Endodermal cell (in vitro differentiated cells): ENCODE results near the gene DNASE1L1. TPM values are rescaled to one million over a fixed set of nuclear protein-coding genes. Genes with fewer than 3 reads are reported as not detected.

Source experiments
- DNase-seq: peaks from one replicate; pipeline ENCODE4 v3.0.0-alpha.2; 2017
- H3K27ac ChIP-seq: 2 replicates; pipeline ENCODE4 v1.5.1; 2013; ENCODE audit warnings: mild to moderate bottlenecking, low read depth, low read length, moderate library complexity
- H3K27me3 ChIP-seq: 2 replicates; pipeline ENCODE4 v1.6.1; 2013; ENCODE audit warnings: mild to moderate bottlenecking, low read length, moderate library complexity; ENCODE audit not compliant: insufficient read depth, control insufficient read depth, poor library complexity, severe bottlenecking
- H3K36me3 ChIP-seq: 2 replicates; pipeline ENCODE4 v1.7.0; 2013; ENCODE audit warnings: mild to moderate bottlenecking, low read length, moderate library complexity; ENCODE audit not compliant: control insufficient read depth, insufficient read depth
- H3K4me1 ChIP-seq: one replicate; pipeline ENCODE4 v1.7.0; 2013; ENCODE audit warnings: low read length; ENCODE audit not compliant: control insufficient read depth, insufficient read depth
- H3K4me3 ChIP-seq: 2 replicates; pipeline ENCODE4 v1.5.1; 2013; ENCODE audit warnings: mild to moderate bottlenecking, low read length, moderate library complexity
- H3K9ac ChIP-seq: 2 replicates; pipeline ENCODE4 v1.6.1; 2013; ENCODE audit warnings: mild to moderate bottlenecking, low read length, moderate library complexity; ENCODE audit not compliant: poor library complexity, severe bottlenecking; ENCODE audit errors: extremely low read depth
- H3K9me3 ChIP-seq: 2 replicates; pipeline ENCODE4 v1.6.1; 2013; ENCODE audit warnings: mild to moderate bottlenecking, low read length, moderate library complexity; ENCODE audit not compliant: control insufficient read depth
- H3K27ac Mint-ChIP-seq: 2 replicates; pipeline ENCODE4 v1.8.0; 2020; ENCODE audit warnings: mixed read lengths
- H3K27me3 Mint-ChIP-seq: 2 replicates; pipeline ENCODE4 v1.8.0; 2021; ENCODE audit warnings: mild to moderate bottlenecking, mixed read lengths; ENCODE audit not compliant: insufficient read depth
- H3K36me3 Mint-ChIP-seq: 2 replicates; pipeline ENCODE4 v1.8.0; 2020; ENCODE audit warnings: low read depth, mixed read lengths
- H3K4me1 Mint-ChIP-seq: 2 replicates; pipeline ENCODE4 v1.8.0; 2020; ENCODE audit warnings: mixed read lengths
- H3K4me3 Mint-ChIP-seq: 2 replicates; pipeline ENCODE4 v1.8.0; 2020; ENCODE audit warnings: mild to moderate bottlenecking, moderate library complexity, mixed read lengths
- H3K9me3 Mint-ChIP-seq: 2 replicates; pipeline ENCODE4 v1.8.0; 2020; ENCODE audit warnings: mild to moderate bottlenecking, mixed read lengths
- CTCF ChIP-seq: fragments of 200-600 bp; sonication (generic); conservative IDR thresholded peaks from 2 replicates; pipeline ENCODE4 v1.5.0; 2021; ENCODE audit warnings: antibody characterized with exemption, mild to moderate bottlenecking
- WGBS, 2 experiments: methylation state at CpG; one replicate each; pipeline versions ENCODE4 v1.1.5 to v1.1.7; 2013; ENCODE audit warnings: missing lambda C conversion rate in 2 of 2, mixed read lengths in 1 of 2; ENCODE audit not compliant: insufficient coverage in 1 of 2, insufficient read length in 1 of 2; 5-methylcytosine and 5-hydroxymethylcytosine counted together
- total RNA-seq, 2 donors: library from RNA; stranded (reverse); fragmentation: NEBNext Ultra II Directional in 1 of 2; extraction: Animal tissue kit (Norgen Biotek cat#: 25700) in 1 of 2; gene quantifications; 2 replicates in 1 of 2; 3 replicates in 1 of 2; pipeline ENCODE4 v1.2.1, GENCODE V29; 2021

The DNASE1L1 gene
- total RNA-seq, 2 donors from 2014 or later, result 13.8 to 17.0 TPM

DNA sequence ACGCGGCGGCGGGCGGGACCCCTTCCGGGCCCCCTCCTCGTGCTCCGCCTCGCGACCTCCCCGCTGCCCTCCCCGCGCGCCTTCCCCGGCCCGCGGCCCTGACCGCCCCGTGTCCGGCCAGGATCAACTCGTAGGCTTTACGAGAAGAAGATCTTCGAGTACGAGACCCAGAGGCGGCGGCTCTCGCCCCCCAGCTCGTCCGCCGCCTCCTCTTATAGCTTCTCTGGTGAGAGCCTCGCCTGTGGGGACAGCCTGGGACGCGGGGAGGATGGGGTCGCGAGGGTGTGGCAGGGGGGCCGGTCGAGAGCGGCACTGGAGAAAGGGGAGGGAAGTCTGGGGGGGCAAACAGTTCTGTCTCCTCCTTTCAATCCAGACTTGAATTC is 29.5 kb downstream of the DNASE1L1 start:
- H3K4me3 Mint-ChIP-seq, result peak overlapping the region; percentile 73
- H3K9ac ChIP-seq, result peak overlapping the region; percentile 85
- peaks cover 10% of the 10 kb centered on the region for H3K27me3 Mint-ChIP-seq
- H3K9me3 Mint-ChIP-seq, result peaks cover 60% of the 10 kb centered on the region
- peak overlapping the region; percentile 86 for H3K4me3 ChIP-seq
- peaks cover 7% of the 10 kb centered on the region for H3K4me1 Mint-ChIP-seq
- peaks cover 8% of the 10 kb centered on the region for H3K36me3 Mint-ChIP-seq
- no peak for DNase-seq
- H3K27ac Mint-ChIP-seq, result peak overlapping the region; percentile 90
- H3K4me1 ChIP-seq, result no peaks in the 10 kb centered on the region
- 0% methylated on average over 37 of the region's 38 CpGs; no CpG with 5 or more reads in 1 of the 2 experiments for WGBS, 2 experiments
- no peaks in the 10 kb centered on the region for H3K9me3 ChIP-seq
- H3K36me3 ChIP-seq, result no peaks in the 10 kb centered on the region
- no peaks in the 10 kb centered on the region for H3K27me3 ChIP-seq
- H3K27ac ChIP-seq, result peak overlapping the region; percentile 90
- TF ChIP-seq CTCF, result no peak

DNA sequence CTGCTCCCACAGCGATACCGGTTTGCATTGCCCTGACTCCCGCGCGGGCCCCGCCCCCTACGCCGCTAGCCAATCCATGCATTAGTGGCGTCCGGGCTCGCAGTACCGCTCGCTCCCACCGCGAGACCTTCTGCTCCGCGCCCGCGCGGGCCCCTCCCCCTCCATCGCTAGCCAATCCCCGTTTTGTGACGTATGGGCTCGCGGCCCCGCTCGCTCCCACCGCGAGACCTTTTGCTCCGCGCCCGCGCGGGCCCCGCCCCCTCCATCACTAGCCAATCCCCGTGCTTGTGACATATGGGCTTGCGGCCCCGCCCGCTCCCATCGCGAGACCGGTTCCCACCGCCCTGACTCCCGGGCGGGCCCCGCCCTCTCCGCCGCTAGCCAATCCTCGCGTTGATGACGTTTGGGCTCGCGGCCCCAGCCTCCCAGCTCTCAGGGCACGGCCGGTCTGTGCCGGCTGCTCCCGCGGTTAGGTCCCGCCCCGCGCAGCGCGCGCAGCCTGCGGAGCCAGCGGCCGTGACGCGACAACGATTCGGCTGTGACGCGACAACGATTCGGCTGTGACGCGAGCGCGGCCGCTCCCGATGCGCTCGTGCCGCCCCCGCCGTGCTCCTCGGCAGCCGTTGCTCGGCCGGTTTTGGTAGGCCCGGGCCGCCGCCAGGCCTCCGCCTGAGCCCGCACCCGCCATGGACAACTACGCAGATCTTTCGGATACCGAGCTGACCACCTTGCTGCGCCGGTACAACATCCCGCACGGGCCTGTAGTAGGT is 30.1 kb downstream of the DNASE1L1 start, which contains the start of gene EMD:
EMD (plus strand) TSS at position 497 of the 770 bp plus-strand sequence; CDS start at position 687, 190 bp downstream.
- peak within 1 kb of the TSS; percentile 73 for H3K4me3 Mint-ChIP-seq
- H3K27me3 Mint-ChIP-seq, result peaks cover 10% of the 10 kb centered on the region
- TF ChIP-seq CTCF, result no peak
- peak; percentile 98 for DNase-seq
- WGBS, 2 experiments, result 0% methylated on average over 103 of the region's 103 CpGs; no CpG with 5 or more reads in 1 of the 2 experiments
- H3K36me3 Mint-ChIP-seq, result peaks cover 8% of the 10 kb centered on the region
- H3K4me1 ChIP-seq, result no peaks in the 10 kb centered on the region
- peaks cover 7% of the 10 kb centered on the region for H3K4me1 Mint-ChIP-seq
- peak within 1 kb of the TSS; percentile 86 for H3K4me3 ChIP-seq
- H3K27ac ChIP-seq, result peak within 1 kb of the TSS; percentile 95
- no peaks in the 10 kb centered on the region for H3K36me3 ChIP-seq
- peak within 1 kb of the TSS; percentile 90 for H3K27ac Mint-ChIP-seq
- peaks cover 56% of the 10 kb centered on the region for H3K9me3 Mint-ChIP-seq
- no peaks in the 10 kb centered on the region for H3K9me3 ChIP-seq
- peak within 1 kb of the TSS; percentile 85 for H3K9ac ChIP-seq
- no peaks in the 10 kb centered on the region for H3K27me3 ChIP-seq

DNA sequence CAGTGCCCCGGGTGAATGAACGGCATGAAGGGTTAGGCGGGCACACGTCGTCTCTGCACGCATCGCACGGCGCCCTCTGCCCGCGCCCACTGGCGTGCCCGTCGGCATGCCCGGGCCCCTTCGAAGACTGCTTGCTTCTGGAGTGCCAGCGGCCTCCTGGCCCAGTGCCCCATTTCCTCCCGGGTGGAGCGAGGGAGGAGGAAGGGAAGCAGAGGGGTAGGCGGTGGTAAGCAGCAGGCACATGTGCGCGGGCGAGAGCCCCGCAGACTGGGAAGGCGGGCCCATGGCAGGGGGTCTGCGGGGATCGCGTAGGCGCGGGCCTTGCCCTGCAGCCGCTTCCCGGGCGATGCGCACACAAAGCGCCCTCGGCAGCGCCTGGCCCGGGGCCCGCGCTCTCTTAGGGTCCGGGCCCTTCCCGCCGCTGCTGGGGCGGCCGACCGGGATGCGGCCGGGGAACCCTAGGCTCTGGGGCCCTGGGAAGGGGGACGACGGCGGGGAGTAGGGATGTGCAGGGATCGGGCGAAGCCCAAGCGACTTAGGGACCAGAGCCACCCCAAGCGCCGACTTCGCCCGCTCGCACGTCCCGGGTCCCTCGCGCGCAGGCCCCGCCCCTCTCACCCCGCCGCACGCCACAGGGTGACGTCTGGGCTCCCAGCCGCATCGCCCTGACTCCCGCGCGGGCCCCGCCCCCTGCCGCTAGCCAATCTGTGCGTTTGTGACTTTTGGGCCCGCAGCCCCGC is 30.8 kb downstream of the DNASE1L1 start:
- DNase-seq, result peak; percentile 73
- Histone ChIP-seq H3K4me3 (peak overlapping the region; percentile 65), H3K9ac (peak overlapping the region; percentile 51), H3K27ac (peak overlapping the region; percentile 95), H3K27me3 (no peaks in the 10 kb centered on the region), H3K9me3 (no peaks in the 10 kb centered on the region), H3K4me1 (no peaks in the 10 kb centered on the region), H3K36me3 (no peaks in the 10 kb centered on the region)
- H3K9me3 Mint-ChIP-seq, result peaks cover 55% of the 10 kb centered on the region
- peak overlapping the region; percentile 73 for H3K4me3 Mint-ChIP-seq
- H3K27ac Mint-ChIP-seq, result no peak overlapping the region
- peaks cover 10% of the 10 kb centered on the region for H3K27me3 Mint-ChIP-seq
- 3 to 4% methylated on average over 7 to 72 of the region's 79 CpGs for WGBS, 2 experiments
- peaks cover 7% of the 10 kb centered on the region for H3K4me1 Mint-ChIP-seq
- no peak for TF ChIP-seq CTCF
- H3K36me3 Mint-ChIP-seq, result peaks cover 8% of the 10 kb centered on the region
